HG02970 (cell line): Measurements from ENCODE around the gene ZNF516.
A peak's percentile ranks its signal among the peaks of the same experiment; 100 is the strongest.

ENCODE experiments used
- ATAC-seq: cut with Tn5 transposase; IDR thresholded peaks from one replicate; pipeline ENCODE4 v1.9.1; 2021; ENCODE audit warnings: mild to moderate bottlenecking, moderate library complexity, moderate number of reproducible peaks; ENCODE audit not compliant: unreplicated experiment, low FRiP score

ZNF516 gene

DNA sequence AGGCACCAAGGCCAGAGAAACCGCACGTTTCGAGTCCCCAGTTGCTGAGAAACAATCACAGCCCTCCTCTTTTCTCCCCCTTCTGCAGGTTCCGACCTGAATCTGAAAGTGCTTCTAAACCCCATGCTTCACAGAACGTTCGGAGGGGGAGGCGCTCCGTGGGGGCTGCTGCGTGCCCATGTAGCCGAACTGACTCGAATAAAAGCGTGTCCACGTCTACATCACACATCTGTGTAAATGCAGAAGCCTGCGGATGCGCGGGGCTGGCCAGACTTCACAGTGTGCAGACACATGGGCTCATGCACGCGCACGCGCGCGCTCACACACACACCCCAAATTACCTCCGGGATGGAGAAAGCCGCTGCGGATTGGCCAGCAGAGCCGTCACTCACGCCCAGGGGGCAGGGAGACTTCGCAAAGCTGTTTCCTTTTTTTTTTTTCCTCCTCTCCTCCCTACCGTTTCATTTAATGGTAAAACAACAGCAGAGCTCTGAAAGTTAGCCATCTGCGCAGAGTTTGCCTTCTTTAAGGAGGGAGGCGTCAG lies 2.3 kb downstream of the ZNF516 start:
- ATAC-seq, result peak; percentile 75

DNA sequence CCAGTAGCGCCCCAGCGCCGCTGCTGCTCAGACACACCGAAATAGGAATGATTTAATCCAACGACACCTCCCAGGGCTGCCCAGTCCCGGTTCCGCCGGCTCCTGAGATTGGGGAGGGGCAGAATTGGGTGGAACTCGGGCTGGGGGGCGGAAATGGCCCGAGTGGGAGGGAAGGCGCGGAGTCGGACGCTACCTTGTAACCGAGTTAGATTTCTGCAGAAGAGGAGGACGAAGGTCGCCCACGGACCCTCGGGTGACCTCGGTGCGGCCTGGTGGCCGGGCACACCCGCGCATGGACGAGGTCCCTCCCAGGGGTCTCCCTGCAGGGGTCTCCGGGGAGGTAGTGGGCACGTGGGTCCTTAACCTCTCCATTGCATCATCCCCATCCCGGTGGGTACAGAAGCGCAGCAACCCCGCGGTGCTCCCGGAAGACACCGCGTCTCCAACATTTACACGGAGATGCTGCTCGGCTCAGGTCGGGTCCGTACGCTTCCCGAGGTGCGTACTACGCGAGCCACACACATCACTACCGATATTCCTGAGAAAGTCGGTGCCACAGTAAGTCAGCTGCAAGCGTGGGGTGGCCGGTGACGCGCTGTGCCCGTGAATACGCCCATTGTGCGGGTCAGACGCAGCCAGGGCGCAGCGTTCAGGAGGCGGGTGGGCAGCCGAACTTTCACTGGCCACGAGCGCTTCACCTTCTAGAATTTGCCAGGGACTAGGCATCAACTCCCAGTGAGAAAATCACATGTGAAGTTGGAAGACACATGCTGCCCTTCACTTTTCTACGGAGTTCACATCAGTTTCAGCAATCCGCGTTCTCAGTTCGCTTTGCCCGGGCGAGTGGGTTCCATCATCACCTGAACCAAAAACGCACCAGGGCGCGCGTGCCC lies 3.0 kb downstream of the ZNF516 start:
- ATAC-seq, result no peak

DNA sequence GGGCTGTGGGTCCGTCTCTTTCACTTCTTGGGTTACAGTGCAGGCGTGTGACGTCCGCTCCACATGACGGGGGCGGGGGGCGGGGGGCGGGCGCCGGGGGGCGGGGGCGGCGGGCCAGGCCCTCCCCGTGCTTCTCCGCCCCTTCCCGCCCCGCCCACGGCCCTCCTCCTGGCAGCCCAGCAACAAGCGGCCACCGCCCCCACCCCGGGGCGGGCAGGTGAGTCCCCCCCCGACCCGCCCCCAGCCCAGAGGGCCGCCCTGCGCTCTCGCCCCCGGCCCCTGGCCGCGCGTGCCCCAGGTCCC lies 3.6 kb downstream of the ZNF516 start:
- no peak for ATAC-seq

DNA sequence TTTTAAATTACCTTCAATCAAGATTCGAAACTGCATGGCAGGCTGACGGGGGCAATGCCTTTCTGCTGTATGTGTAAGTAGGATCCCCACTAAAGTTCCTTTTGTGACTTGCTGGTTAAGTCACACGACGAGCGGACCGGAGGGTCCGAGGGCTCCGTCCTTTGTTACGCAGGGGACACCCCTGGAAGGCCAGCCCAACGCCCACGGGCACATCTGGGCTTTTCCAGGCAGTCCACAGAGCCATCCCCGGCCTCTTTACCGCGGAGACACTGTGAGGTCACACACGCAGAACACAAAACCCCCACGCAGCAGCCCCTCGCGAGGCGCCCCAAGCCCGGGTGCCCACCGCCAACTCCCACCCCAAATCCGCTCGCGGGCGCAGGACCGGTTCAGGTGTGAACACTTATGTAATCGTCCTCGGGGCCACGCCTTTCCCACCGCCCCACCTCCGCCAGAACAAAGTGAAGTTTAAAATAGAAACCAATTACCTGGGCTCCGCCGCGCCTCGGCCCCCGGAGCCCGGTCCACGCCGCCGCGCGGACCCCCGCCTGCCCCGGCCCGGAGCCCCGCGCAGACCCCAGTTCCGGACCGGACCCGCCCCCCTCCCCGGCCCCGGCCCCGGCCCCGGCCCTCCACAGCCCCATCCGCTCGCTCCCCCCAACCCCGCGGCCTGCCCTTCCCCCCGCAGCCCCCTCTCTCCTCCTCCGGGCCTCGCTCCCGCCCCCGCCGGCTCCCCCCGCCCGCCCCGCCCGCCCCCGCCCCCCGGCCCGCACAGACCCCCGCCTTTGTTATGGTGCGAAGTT lies 4.2 kb downstream of the ZNF516 start:
- ATAC-seq, result no peak

GRCh38 chr18:76490033-76490432 lies 5.0 kb downstream of the ZNF516 start:
- no peak for ATAC-seq

- no peak for ATAC-seq
These were observed 6.0 kb downstream of the ZNF516 start for GRCh38 chr18:76489081-76489480.

DNA sequence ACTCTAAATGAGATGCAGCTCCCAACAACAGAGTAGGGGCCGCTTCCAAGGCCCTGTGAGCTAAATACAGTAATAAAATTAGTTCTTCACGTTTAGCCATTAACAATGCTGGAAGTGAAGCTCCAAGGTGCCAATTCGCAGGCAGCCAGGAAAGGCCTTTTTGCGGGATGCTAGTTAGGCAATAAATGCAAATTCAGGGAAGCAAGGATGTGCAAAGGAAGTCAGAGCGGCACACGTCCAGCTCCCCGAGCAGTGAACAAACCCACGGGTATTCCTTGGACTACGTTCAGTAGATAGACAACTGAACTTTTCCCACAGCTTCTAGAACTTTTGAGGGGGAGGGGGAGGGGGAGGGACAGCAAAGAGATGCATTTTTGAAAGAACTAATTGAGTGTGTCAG lies 6.9 kb downstream of the ZNF516 start:
- ATAC-seq, result no peak

DNA sequence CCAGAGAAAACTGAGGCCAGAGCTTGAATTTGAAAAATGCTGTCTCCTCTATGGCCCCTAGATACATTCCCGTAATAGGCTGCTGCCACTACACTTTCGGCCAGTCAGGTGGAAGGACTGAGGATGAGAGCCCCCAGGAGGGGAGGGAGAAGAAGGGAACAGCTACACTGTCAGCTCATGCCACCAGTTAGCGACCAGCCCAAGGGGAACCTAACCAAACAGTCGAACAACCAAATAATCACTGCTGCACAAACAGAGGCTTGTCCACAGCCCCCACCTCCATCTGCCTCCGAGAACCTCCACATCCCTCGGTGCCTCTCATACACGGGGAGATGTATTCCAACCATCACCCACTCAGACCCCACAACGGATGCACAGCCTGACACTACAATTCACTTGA lies 7.3 kb downstream of the ZNF516 start:
- no peak for ATAC-seq

DNA sequence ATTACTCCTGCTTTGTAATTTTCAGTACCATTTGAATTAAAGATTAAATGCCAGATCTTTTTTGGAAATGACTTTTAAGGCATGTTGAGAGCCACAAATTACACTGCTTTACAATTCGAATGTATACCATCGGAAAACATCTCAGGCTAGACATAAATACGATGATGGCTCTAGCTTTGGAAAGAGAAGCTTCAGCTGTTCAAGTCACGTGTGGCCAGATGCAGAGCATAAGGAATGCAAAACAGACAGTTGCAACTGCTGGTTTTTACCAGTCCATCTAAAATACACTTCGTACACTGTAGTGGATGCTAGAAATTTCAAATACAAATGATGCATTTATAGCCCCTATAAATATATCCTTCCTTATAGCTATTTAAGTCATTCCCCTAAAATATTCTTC lies 8.0 kb downstream of the ZNF516 start:
- ATAC-seq, result no peak

GRCh38 chr18:76486574-76486973 lies 8.5 kb downstream of the ZNF516 start:
- ATAC-seq, result no peak

DNA sequence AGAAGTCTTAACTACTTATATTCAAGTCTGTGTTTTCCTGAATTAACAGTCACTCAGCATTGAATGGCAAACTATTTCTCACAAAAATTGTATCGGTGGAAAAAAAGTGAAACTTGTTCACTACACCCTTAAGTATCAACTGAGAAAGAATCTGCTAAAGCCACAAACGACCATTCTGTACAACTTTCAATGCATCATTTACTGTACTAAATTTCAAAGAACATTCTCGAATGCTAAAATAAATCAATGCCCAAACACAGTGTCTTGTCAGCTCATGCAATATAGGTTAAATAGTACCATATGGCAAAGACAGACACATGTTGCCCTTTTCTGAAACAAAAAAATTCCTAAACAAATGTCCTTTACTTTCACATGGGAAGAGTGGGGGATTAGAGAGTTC lies 9.0 kb downstream of the ZNF516 start:
- no peak for ATAC-seq

DNA sequence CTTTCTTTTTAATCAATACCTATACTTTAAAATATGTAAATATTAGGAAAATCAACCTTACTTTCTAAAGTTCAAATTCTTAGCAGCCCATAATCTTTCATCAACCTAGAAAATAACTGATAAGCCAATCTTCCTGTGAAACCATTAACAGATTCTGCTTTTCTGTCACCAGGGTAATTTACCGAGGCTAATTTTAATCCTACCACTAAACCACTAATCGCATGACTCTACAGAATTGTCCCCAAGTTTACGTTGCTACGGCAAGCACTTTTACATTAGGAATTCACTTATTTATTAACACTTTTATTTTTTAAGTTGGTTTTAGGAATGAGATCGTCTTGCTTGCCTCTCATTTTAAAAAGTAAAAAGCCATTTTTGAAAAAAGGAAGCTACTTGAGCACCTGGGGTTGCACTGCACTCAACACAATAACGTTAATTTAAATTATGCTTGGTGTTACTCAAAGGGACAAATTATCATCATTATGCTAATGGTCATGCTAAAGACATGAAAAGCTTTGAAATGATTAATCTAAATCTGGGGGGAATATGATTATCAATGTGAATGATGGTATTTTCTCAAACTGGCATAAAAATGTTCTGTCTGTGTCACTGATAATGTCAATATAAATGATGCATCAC lies 10.2 kb downstream of the ZNF516 start:
- ATAC-seq, result no peak

GRCh38 chr18:76483780-76484179 lies 11.3 kb downstream of the ZNF516 start:
- no peak for ATAC-seq

GRCh38 chr18:76482971-76483691 lies 11.9 kb downstream of the ZNF516 start:
- ATAC-seq, result no peak

- no peak for ATAC-seq
These were observed 12.8 kb downstream of the ZNF516 start for GRCh38 chr18:76482267-76482666.

DNA sequence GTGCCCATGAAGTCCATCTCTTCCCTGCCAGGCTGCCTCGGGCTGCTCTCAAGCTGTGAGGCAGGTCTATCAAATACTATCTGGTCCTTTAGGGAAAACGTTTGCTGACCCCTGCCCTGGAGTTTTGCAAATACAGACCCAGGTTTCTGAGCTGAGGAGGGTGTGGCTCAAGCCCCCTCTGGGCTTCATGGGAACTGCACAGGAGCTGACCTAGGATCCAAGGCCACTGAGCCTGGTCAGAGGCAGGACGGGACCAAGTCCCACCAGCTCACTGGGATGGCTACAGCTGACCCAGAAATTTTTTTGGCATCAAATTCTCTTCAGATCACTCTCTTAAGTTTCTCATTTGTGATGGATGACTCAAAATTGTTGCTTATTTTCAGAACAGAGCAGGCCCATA lies 14.1 kb downstream of the ZNF516 start:
- ATAC-seq, result no peak

- ATAC-seq, result no peak
These were observed 15.4 kb downstream of the ZNF516 start for GRCh38 chr18:76479351-76480238.

DNA sequence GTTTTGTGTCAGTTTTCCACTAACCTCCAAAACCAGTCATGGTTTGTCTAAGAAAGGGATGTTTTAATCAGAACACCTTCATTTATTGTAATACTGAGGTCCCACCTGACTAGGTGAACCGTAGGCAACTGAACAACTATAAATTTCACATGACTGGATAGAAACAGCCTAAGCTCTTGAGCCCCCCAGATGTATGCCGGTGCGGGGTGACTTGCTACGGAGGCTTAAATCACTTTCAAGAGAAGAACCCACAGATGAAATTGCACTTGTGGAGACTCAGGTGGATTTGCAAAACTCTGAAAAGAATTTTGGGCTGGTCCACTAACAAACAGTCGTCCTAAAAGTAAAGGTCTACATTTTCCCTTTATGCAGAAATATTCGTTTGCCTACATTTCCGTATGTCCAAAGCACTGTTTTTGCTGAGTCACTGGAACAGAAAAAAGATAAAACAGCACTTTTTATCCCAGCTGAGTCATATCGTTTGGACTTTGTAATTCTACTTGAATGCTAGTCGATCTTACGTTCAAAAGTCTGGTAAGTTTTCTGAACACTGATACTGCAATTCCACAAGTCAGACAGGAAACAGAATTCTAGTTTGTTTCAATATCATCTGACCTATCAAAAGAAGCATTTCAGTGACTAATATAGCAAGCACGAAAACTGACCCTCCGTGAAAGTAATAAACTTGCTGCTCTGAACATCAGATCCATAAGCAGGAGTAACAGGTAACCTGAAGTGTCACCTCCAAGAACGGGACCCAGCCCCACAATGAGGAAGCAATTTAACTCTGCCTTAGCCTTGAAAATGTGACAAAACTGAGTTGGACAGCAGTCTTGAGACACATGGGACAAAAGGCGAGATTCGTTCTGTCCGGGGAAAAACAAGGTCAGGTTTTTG lies 18.1 kb downstream of the ZNF516 start:
- peak; percentile 61 for ATAC-seq
